ENCODE measurements around the gene P2RX6. TPM values are rescaled to one million over a fixed set of nuclear protein-coding genes. Genes with fewer than 3 reads are reported as not detected.
A peak's percentile ranks its signal among the peaks of the same experiment; 100 is the strongest.

Gene P2RX6
- total RNA-seq, 2 donors from 2014 or later = 0.34 TPM; not detected in 1

- no peak for DNase-seq (ENCODE audit: low spot score in 2 of 2)
- Mint-ChIP-seq H3K27ac (peak overlapping the region in 1 of 2 donors; percentile 44), H3K9me3 (no peaks in the 10 kb centered on the region), H3K36me3 (no peaks in the 10 kb centered on the region)
- no peak for ATAC-seq
Measured at GRCh38 chr22:20990184-20991180, 24.5 kb upstream of the P2RX6 start.

GRCh38 chr22:20991252-20992055 lies 23.5 kb upstream of the P2RX6 start:
- ATAC-seq (no peak), DNase-seq (ENCODE audit: low spot score in 2 of 2) (no peak)
- Mint-ChIP-seq H3K36me3 (no peaks in the 10 kb centered on the region), H3K9me3 (no peaks in the 10 kb centered on the region), H3K27ac (no peak overlapping the region)

GRCh38 chr22:20992056-20992442 lies 22.9 kb upstream of the P2RX6 start:
- no peak for ATAC-seq
- Mint-ChIP-seq H3K27ac (no peak overlapping the region), H3K9me3 (no peaks in the 10 kb centered on the region), H3K36me3 (no peaks in the 10 kb centered on the region)
- DNase-seq (ENCODE audit: low spot score in 2 of 2) = no peak

- H3K27ac Mint-ChIP-seq = peak overlapping the region in 1 of 2 donors; percentile 77
- no peak for ATAC-seq
- no peaks in the 10 kb centered on the region for H3K36me3 Mint-ChIP-seq
- no peak for DNase-seq (ENCODE audit: low spot score in 2 of 2)
- H3K9me3 Mint-ChIP-seq = no peaks in the 10 kb centered on the region
Measured at GRCh38 chr22:20992456-20993303, 22.3 kb upstream of the P2RX6 start.

- Mint-ChIP-seq H3K27ac (no peak overlapping the region), H3K36me3 (no peaks in the 10 kb centered on the region), H3K9me3 (no peaks in the 10 kb centered on the region)
- ATAC-seq (no peak), DNase-seq (ENCODE audit: low spot score in 2 of 2) (no peak)
Measured at GRCh38 chr22:20993304-20994127, 21.4 kb upstream of the P2RX6 start.

- no peak for ATAC-seq
- no peaks in the 10 kb centered on the region for H3K36me3 Mint-ChIP-seq
- H3K27ac Mint-ChIP-seq = peak overlapping the region in 1 of 2 donors; percentile 39
- no peaks in the 10 kb centered on the region for H3K9me3 Mint-ChIP-seq
- no peak for DNase-seq (ENCODE audit: low spot score in 2 of 2)
Measured at GRCh38 chr22:20994128-20994901, 20.6 kb upstream of the P2RX6 start.

- DNase-seq (ENCODE audit: low spot score in 2 of 2) (no peak), ATAC-seq (no peak)
- peaks cover 0 to 3% of the 10 kb centered on the region in 2 donors for H3K36me3 Mint-ChIP-seq
- H3K27ac Mint-ChIP-seq = peak overlapping the region in 1 of 2 donors; percentile 39
- no peaks in the 10 kb centered on the region for H3K9me3 Mint-ChIP-seq
Measured at GRCh38 chr22:20994902-20995241, 20.1 kb upstream of the P2RX6 start.

- peaks cover 0 to 7% of the 10 kb centered on the region in 2 donors for H3K36me3 Mint-ChIP-seq
- ATAC-seq (no peak), DNase-seq (ENCODE audit: low spot score in 2 of 2) (no peak)
- peak overlapping the region; percentile 39 to 62 for H3K27ac Mint-ChIP-seq
- no peaks in the 10 kb centered on the region for H3K9me3 Mint-ChIP-seq
Measured at GRCh38 chr22:20995329-20996030, 19.5 kb upstream of the P2RX6 start.

GRCh38 chr22:20996031-20996410 lies 18.9 kb upstream of the P2RX6 start:
- Mint-ChIP-seq H3K9me3 (no peaks in the 10 kb centered on the region), H3K27ac (peak overlapping the region in 1 of 2 donors; percentile 39), H3K36me3 (peaks cover 0 to 10% of the 10 kb centered on the region in 2 donors)
- ATAC-seq (no peak), DNase-seq (ENCODE audit: low spot score in 2 of 2) (no peak)

- DNase-seq (ENCODE audit: low spot score in 2 of 2) = no peak
- Mint-ChIP-seq H3K36me3 (peaks cover 5 to 17% of the 10 kb centered on the region in 2 donors), H3K27ac (peak overlapping the region in 1 of 2 donors; percentile 64), H3K9me3 (no peaks in the 10 kb centered on the region)
- ATAC-seq = no peak
Measured at GRCh38 chr22:20996598-20997535, 18.1 kb upstream of the P2RX6 start.

- Mint-ChIP-seq H3K9me3 (no peaks in the 10 kb centered on the region), H3K27ac (peak overlapping the region; percentile 64 to 89), H3K36me3 (peaks cover 5 to 18% of the 10 kb centered on the region in 2 donors)
- ATAC-seq = no peak
- no peak for DNase-seq (ENCODE audit: low spot score in 2 of 2)
Measured at GRCh38 chr22:20997536-20998257, 17.3 kb upstream of the P2RX6 start.

GRCh38 chr22:20998411-20999336 lies 16.3 kb upstream of the P2RX6 start:
- Mint-ChIP-seq H3K9me3 (no peaks in the 10 kb centered on the region), H3K36me3 (peaks cover 5 to 24% of the 10 kb centered on the region in 2 donors), H3K27ac (peak overlapping the region in 1 of 2 donors; percentile 89)
- no peak for ATAC-seq
- DNase-seq (ENCODE audit: low spot score in 2 of 2) = no peak

Measured in activated naive CD4-positive, alpha-beta T cell treated with anti-CD3 and anti-CD28 coated beads, Interleukin-2, amount 50 U/mL, for 72 hours (primary cell).